Astrocyte of the spinal cord (primary cell): ENCODE data around the gene ZNF880.
A peak's percentile ranks its signal among the peaks of the same experiment; 100 is the strongest.

ENCODE experiments used
- DNase-seq: peaks from one replicate; pipeline ENCODE4 v3.0.0; 2011; ENCODE audit warnings: low read depth, low spot score
- H3K4me3 ChIP-seq: 2 replicates; pipeline ENCODE4 v1.5.1; 2011; ENCODE audit warnings: low read depth, mild to moderate bottlenecking, low read length, moderate library complexity
- in situ Hi-C: cut with HindIII; loops from 2 replicates; pipeline ENCODE4 v1.10.0; 2017; ENCODE audit warnings: low sequenced_read_pairs
- TF ChIP-seq, protein P1 (sequence below): IDR thresholded peaks from 2 replicates; pipeline ENCODE4 v1.5.1; 2012; ENCODE audit warnings: low read depth, mild to moderate bottlenecking, low read length, inconsistent platforms

The ZNF880 gene

DNA sequence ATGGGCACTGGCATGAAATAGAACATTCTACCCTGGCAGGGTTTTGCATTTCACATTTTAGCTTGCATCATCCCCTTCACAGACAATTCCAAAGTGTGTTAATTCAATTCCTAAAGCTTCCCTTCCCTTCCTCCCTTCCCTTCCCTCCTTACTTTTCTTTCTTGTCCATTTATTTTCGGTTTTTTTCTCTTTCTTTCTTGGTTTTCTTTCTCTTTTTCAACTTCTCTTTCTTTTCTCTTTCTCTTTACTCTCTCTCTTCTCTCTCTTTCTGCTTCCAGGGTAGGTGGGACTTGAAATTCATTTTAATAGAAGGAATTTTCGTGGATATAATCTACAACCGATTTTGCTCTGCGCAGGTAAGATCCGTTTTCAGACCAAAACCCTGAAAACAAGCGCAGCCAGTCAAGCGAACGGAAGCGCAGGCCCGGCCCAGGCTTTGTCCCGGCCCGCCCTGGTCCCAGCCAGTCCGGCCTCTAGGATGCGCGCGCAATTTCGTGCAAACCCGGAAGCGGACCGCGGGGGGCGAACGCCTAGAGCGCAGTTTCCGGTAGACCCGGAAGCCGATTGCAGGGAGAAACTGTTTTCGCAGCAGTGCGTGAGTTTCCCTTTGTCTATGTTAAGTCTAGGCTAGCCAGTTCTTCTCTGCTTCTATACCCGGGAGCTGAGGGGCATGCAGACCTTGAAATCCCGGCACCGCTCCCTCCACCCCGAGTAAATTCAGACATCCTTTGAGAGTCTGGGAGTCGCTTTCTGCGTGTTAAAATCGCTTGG lies 27.8 kb downstream of the ZNF880 start, which contains the start of gene ZNF528:
ZNF528 (plus strand) TSS at position 540 of the 771 bp plus-strand sequence. CDS start 4,165 bp downstream, outside the sequence.
- peak within 1 kb of the TSS; percentile 91 for H3K4me3 ChIP-seq
- in situ Hi-C loops: no loop called here
- DNase-seq: peak; percentile 94
- TF ChIP-seq, protein P1, sequence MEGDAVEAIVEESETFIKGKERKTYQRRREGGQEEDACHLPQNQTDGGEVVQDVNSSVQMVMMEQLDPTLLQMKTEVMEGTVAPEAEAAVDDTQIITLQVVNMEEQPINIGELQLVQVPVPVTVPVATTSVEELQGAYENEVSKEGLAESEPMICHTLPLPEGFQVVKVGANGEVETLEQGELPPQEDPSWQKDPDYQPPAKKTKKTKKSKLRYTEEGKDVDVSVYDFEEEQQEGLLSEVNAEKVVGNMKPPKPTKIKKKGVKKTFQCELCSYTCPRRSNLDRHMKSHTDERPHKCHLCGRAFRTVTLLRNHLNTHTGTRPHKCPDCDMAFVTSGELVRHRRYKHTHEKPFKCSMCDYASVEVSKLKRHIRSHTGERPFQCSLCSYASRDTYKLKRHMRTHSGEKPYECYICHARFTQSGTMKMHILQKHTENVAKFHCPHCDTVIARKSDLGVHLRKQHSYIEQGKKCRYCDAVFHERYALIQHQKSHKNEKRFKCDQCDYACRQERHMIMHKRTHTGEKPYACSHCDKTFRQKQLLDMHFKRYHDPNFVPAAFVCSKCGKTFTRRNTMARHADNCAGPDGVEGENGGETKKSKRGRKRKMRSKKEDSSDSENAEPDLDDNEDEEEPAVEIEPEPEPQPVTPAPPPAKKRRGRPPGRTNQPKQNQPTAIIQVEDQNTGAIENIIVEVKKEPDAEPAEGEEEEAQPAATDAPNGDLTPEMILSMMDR: no peak

DNA sequence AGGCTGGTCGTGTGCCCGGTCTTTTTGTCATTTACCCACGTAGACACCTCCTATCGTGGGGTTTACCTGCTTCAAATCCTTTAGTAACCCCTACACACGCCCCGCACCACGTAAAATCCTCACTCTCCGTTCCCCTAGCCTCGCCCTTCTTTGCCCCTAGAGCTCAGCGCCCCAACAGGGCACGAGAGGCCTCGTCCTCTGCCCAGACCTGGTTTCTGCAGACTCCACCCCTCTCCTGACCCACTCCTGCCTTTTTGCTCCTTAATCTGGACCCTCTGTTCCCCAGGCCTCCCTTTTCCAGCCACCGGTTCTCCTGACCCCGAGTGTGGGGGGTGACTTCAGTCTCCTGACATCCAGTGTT lies 28.3 kb downstream of the ZNF880 start:
- TF ChIP-seq, protein P1: no peak
- no peak for DNase-seq
- in situ Hi-C loops: no loop called here
- peak overlapping the region; percentile 91 for H3K4me3 ChIP-seq

DNA sequence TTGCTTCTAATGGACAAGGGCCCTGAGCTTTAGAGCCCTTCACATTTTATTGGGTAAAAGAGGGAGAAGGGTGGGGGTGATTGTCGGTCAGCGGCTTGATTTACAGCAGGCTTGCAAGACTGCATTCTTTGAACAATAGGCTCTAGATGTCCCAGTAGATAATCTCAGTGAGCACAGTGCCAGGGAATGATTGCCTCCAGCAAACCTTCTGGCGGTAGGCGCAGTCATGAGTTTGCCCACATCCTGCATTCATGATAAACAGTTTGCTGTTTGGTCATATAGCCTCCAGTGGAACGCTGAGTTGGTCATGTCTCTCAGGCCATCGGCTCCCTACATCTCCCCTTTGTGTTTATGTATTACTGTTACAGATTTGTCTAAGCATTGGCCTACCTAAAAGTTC lies 40.6 kb downstream of the ZNF880 start:
- DNase-seq: no peak
- no peak overlapping the region for H3K4me3 ChIP-seq
- TF ChIP-seq, protein P1: no peak
- in situ Hi-C loops: no loop called here

DNA sequence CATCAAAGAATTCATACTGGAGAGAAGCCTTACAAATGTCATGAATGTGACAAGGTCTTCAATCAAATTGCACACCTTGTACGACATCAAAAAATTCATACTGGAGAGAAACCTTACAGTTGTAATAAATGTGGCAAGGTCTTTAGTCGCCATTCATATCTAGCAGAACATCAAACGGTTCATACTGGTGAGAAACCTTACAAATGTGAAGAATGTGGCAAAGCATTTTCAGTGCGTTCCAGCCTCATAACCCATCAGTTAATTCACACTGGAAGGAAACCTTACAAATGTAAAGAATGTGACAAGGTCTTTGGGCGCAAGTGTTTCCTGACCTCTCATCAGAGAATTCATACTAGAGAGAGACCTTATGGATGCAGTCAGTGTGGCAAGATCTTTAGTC lies 46.0 kb downstream of the ZNF880 start:
- in situ Hi-C loops: no loop called here
- TF ChIP-seq, protein P1: no peak
- no peak overlapping the region for H3K4me3 ChIP-seq
- no peak for DNase-seq

DNA sequence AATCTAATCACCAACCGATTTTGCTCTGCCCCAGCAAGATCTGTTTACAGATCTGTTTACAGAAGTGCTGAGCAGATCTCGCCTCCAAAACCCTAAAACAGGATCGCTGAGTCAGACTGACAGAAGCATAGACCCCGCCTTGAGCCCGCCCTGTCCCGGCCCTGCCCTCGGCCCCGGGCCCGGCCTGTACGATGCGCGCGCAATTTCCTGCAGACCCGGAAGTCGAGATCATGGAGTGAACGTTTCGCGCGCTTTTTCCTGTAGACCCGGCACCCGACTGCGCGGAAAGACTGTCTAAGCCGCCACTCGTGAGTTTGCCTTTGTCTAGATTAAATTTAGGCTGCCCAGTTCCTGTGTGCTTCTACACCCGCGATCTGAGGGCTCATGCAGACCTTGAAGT lies 59.2 kb downstream of the ZNF880 start, which contains the start of gene ZNF534:
ZNF534 (plus strand) TSS at position 212 of the 400 bp plus-strand sequence. CDS start 2,327 bp downstream, outside the sequence.
- H3K4me3 ChIP-seq: no peak within 1 kb of the TSS
- TF ChIP-seq, protein P1: no peak
- in situ Hi-C loops: no loop called here
- DNase-seq: no peak
